ENCODE measurements around the gene PAPPA.

DNA sequence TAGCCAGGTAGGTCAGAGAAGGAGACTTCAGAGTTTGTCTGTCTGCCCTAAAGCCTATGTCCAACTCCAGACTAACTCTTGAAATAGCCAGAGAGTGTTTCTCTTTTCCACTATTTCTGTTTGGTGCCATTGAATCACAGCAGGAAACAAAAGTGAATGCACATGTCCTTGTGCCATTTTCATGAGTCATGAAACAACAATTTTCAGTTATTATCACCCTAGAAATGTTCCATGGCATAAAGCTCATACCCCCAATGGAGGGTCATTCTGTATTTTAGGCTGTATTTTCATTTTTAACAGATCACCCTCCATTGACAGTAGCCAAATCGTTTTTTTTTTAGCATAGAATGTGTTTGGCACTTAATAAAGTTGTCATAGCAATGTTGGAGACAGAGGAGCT, 124.7 kb downstream of the PAPPA start:
- TF ChIP-seq JUNB (CRISPR knock-in tag; conservative IDR thresholded peaks at IDR 0.05) (no peak), REST (IDR thresholded peaks at IDR 0.05; ENCODE audit: borderline replicate concordance) (no peak), REST (CRISPR knock-in tag; IDR thresholded peaks at IDR 0.05; ENCODE audit: low read depth) (no peak), STAT5B (CRISPR knock-in tag; IDR thresholded peaks at IDR 0.05) (no peak), POLR3G (IDR thresholded peaks at IDR 0.05; ENCODE audit: extremely low read depth, insufficient read length, insufficient replicate concordance) (no peak), BRF1 (IDR thresholded peaks at IDR 0.05; ENCODE audit: borderline replicate concordance, extremely low read depth, insufficient read length) (no peak), ZNF354B (CRISPR knock-in tag; IDR thresholded peaks at IDR 0.05) (no peak), NRF1 (conservative IDR thresholded peaks at IDR 0.05 in 1 of 2, IDR thresholded peaks at IDR 0.05 in 1 of 2) (no peak), HCFC1 (IDR thresholded peaks at IDR 0.05; ENCODE audit: low read depth, low read length) (no peak), ZNF232 (CRISPR knock-in tag; IDR thresholded peaks at IDR 0.05) (no peak), FOXK2 (conservative IDR thresholded peaks at IDR 0.05 in 1 of 2, IDR thresholded peaks at IDR 0.05 in 1 of 2; ENCODE audit: low read depth in 2 of 2) (no peak), SP2 (IDR thresholded peaks at IDR 0.05; ENCODE audit: extremely low read depth, low read depth, low read length, poor library complexity, severe bottlenecking) (no peak), HDAC6 (IDR thresholded peaks at IDR 0.05; ENCODE audit: low read depth, low read length) (no peak), E2F4 (CRISPR knock-in tag; IDR thresholded peaks at IDR 0.05; ENCODE audit: low read depth) (no peak)
- TF ChIP-seq, protein P1, sequence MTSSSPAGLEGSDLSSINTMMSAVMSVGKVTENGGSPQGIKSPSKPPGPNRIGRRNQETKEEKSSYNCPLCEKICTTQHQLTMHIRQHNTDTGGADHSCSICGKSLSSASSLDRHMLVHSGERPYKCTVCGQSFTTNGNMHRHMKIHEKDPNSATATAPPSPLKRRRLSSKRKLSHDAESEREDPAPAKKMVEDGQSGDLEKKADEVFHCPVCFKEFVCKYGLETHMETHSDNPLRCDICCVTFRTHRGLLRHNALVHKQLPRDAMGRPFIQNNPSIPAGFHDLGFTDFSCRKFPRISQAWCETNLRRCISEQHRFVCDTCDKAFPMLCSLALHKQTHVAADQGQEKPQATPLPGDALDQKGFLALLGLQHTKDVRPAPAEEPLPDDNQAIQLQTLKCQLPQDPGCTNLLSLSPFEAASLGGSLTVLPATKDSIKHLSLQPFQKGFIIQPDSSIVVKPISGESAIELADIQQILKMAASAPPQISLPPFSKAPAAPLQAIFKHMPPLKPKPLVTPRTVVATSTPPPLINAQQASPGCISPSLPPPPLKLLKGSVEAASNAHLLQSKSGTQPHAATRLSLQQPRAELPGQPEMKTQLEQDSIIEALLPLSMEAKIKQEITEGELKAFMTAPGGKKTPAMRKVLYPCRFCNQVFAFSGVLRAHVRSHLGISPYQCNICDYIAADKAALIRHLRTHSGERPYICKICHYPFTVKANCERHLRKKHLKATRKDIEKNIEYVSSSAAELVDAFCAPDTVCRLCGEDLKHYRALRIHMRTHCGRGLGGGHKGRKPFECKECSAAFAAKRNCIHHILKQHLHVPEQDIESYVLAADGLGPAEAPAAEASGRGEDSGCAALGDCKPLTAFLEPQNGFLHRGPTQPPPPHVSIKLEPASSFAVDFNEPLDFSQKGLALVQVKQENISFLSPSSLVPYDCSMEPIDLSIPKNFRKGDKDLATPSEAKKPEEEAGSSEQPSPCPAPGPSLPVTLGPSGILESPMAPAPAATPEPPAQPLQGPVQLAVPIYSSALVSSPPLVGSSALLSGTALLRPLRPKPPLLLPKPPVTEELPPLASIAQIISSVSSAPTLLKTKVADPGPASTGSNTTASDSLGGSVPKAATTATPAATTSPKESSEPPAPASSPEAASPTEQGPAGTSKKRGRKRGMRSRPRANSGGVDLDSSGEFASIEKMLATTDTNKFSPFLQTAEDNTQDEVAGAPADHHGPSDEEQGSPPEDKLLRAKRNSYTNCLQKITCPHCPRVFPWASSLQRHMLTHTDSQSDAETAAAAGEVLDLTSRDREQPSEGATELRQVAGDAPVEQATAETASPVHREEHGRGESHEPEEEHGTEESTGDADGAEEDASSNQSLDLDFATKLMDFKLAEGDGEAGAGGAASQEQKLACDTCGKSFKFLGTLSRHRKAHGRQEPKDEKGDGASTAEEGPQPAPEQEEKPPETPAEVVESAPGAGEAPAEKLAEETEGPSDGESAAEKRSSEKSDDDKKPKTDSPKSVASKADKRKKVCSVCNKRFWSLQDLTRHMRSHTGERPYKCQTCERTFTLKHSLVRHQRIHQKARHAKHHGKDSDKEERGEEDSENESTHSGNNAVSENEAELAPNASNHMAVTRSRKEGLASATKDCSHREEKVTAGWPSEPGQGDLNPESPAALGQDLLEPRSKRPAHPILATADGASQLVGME (CRISPR knock-in tag; IDR thresholded peaks at IDR 0.05): no peak
